GM18526 (cell line): Measurements from ENCODE around the gene KSR2.
A peak's percentile ranks its signal among the peaks of the same experiment; 100 is the strongest.

Source experiments
- POLR2A ChIP-seq: IDR thresholded peaks from 3 replicates; pipeline ENCODE4 v1.6.1; 2011; ENCODE audit not compliant: insufficient read length; ENCODE audit errors: extremely low read depth

Gene KSR2

GRCh38 chr12:117968826-117969659, at the start of gene KSR2:
Gene KSR2, minus strand, starts transcription at chr12:117968990. Its CDS starts 735 bp downstream, at chr12:117968255.
- no peak for TF ChIP-seq POLR2A

GRCh38 chr12:118017926-118018325, 49.1 kb upstream of the KSR2 start:
- no peak for TF ChIP-seq POLR2A

- peak; percentile 83 for TF ChIP-seq POLR2A
Measured at GRCh38 chr12:118016424-118017264, 47.9 kb upstream of the KSR2 start, which contains the start of gene RFC5. Gene RFC5, plus strand, starts transcription at chr12:118016703. Its CDS starts 125 bp downstream, at chr12:118016828.

- TF ChIP-seq POLR2A, result no peak
Measured at GRCh38 chr12:118015944-118016343, 47.2 kb upstream of the KSR2 start.

GRCh38 chr12:118015306-118015705, 46.5 kb upstream of the KSR2 start:
- TF ChIP-seq POLR2A, result no peak

- no peak for TF ChIP-seq POLR2A
Measured at GRCh38 chr12:118013283-118013682, 44.5 kb upstream of the KSR2 start.

GRCh38 chr12:118011961-118012360, 43.2 kb upstream of the KSR2 start:
- TF ChIP-seq POLR2A, result no peak

- TF ChIP-seq POLR2A, result no peak
Measured at GRCh38 chr12:118011377-118011776, 42.6 kb upstream of the KSR2 start.

- no peak for TF ChIP-seq POLR2A
Measured at GRCh38 chr12:118010903-118011302, 42.1 kb upstream of the KSR2 start.

- no peak for TF ChIP-seq POLR2A
Measured at GRCh38 chr12:117998719-117999118, 29.9 kb upstream of the KSR2 start.

- no peak for TF ChIP-seq POLR2A
Measured at GRCh38 chr12:117994551-117995438, 26.0 kb upstream of the KSR2 start.

GRCh38 chr12:117986705-117987469, 18.1 kb upstream of the KSR2 start:
- TF ChIP-seq POLR2A, result no peak

- no peak for TF ChIP-seq POLR2A
Measured at GRCh38 chr12:117985182-117985581, 16.4 kb upstream of the KSR2 start.

- no peak for TF ChIP-seq POLR2A
Measured at GRCh38 chr12:117981267-117981666, 12.5 kb upstream of the KSR2 start.

GRCh38 chr12:117980616-117981015, 11.8 kb upstream of the KSR2 start:
- TF ChIP-seq POLR2A, result no peak

GRCh38 chr12:117977373-117977772, 8.6 kb upstream of the KSR2 start:
- no peak for TF ChIP-seq POLR2A
